ENCODE measurements around the gene UCHL1. TPM values are rescaled to one million over a fixed set of nuclear protein-coding genes. Genes with fewer than 3 reads are reported as not detected.

UCHL1 gene
- polyA plus RNA-seq, 2 of the 4 experiments (the other 2 are of a cell fraction) = 953 to 1,819 TPM

DNA sequence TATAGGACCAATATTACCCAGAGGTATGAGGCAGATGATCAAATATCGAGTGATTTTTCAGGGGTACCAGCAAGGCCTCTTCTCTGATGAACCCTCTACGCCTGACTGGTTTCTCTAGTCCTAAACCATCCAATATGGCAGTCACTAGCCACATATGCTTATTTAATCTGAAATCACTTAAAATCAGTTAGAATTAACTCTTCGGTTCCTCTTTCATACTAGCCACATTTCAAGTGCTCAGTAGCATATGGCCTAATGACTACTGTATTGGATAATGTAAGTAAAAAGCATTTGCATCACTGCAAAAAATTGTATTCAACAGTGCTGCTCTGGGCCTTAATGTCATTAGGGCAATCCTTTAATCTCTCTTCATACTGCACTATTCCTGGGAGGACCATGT, 38.0 kb upstream of the UCHL1 start (continued):
- TF ChIP-seq, protein P1, sequence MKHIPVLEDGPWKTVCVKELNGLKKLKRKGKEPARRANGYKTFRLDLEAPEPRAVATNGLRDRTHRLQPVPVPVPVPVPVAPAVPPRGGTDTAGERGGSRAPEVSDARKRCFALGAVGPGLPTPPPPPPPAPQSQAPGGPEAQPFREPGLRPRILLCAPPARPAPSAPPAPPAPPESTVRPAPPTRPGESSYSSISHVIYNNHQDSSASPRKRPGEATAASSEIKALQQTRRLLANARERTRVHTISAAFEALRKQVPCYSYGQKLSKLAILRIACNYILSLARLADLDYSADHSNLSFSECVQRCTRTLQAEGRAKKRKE (CRISPR knock-in tag; IDR thresholded peaks at IDR 0.05; ENCODE audit: low read depth) = no peak
- TF ChIP-seq CBX2 (IDR thresholded peaks at IDR 0.05; ENCODE audit: borderline replicate concordance, low read depth) (no peak), HDAC2 (IDR thresholded peaks at IDR 0.05) (no peak), FOXS1 (CRISPR knock-in tag; IDR thresholded peaks at IDR 0.05) (no peak), FOSL2 (IDR thresholded peaks at IDR 0.05) (no peak), FOSL2 (CRISPR knock-in tag; IDR thresholded peaks at IDR 0.05) (no peak), RFX5 (IDR thresholded peaks at IDR 0.05) (no peak)

DNA sequence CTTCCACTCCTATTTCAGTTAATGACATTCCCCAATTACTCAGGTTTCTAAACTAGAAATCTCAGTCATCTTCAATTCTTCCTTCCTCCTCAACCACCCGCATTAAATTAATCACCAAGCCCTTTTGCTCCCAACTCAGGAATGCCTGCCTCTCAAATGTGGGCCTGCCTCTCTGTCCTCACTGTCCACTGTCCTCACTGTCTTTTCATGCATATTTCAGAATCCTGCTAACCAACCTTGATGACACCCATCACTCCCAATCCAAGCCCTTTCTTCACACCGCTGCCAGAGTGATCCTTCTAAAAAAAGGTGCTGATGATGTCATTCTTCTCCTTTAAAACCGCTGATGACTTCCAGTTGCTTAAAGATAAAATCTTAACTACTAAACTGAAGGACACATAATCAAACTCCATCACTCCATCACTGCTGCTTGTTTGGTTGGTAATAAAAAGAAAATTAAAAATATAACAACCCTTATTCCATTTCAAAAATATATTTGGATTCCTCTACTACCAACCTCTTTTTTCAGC, 37.2 kb upstream of the UCHL1 start:
- no peak for FAIRE-seq
- CTCF ChIA-PET = interaction anchor here (1.3 to 9.8 kb wide), 2 partner anchors 291 to 442 kb away, joined by 4 to 135 read pairs; no protein-coding TSS in a partner anchor
- TF ChIP-seq, protein P2, sequence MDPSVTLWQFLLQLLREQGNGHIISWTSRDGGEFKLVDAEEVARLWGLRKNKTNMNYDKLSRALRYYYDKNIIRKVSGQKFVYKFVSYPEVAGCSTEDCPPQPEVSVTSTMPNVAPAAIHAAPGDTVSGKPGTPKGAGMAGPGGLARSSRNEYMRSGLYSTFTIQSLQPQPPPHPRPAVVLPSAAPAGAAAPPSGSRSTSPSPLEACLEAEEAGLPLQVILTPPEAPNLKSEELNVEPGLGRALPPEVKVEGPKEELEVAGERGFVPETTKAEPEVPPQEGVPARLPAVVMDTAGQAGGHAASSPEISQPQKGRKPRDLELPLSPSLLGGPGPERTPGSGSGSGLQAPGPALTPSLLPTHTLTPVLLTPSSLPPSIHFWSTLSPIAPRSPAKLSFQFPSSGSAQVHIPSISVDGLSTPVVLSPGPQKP (IDR thresholded peaks at IDR 0.05; ENCODE audit: low read depth, low read length) = no peak
- TF ChIP-seq NPAS2 (CRISPR knock-in tag; IDR thresholded peaks at IDR 0.05; ENCODE audit: borderline replicate concordance) (no peak), FOSB (CRISPR knock-in tag; IDR thresholded peaks at IDR 0.05) (no peak), KDM5A (IDR thresholded peaks at IDR 0.05) (no peak), RARB (CRISPR knock-in tag; IDR thresholded peaks at IDR 0.05) (no peak), EP300 (IDR thresholded peaks at IDR 0.05) (no peak), HOXB5 (CRISPR knock-in tag; IDR thresholded peaks at IDR 0.05) (no peak), MAFK (IDR thresholded peaks at IDR 0.05; ENCODE audit: partially characterized antibody) (no peak), EHMT2 (IDR thresholded peaks at IDR 0.05; ENCODE audit: low read depth) (no peak), CEBPB (IDR thresholded peaks at IDR 0.05) (no peak), RCOR1 (IDR thresholded peaks at IDR 0.05; ENCODE audit: low read depth, low read length) (no peak), SMC3 (IDR thresholded peaks at IDR 0.05) (no peak), KDM1A (IDR thresholded peaks at IDR 0.05; ENCODE audit: low read depth) (no peak), HOXA7 (CRISPR knock-in tag; IDR thresholded peaks at IDR 0.05) (no peak), MAZ (IDR thresholded peaks at IDR 0.05; ENCODE audit: borderline replicate concordance, low read depth, low read length) (no peak), SREBF2 (IDR thresholded peaks at IDR 0.05) (no peak), BHLHE40 (IDR thresholded peaks at IDR 0.05; ENCODE audit: low read depth, low read length) (no peak)
- TF ChIP-seq, protein P3, sequence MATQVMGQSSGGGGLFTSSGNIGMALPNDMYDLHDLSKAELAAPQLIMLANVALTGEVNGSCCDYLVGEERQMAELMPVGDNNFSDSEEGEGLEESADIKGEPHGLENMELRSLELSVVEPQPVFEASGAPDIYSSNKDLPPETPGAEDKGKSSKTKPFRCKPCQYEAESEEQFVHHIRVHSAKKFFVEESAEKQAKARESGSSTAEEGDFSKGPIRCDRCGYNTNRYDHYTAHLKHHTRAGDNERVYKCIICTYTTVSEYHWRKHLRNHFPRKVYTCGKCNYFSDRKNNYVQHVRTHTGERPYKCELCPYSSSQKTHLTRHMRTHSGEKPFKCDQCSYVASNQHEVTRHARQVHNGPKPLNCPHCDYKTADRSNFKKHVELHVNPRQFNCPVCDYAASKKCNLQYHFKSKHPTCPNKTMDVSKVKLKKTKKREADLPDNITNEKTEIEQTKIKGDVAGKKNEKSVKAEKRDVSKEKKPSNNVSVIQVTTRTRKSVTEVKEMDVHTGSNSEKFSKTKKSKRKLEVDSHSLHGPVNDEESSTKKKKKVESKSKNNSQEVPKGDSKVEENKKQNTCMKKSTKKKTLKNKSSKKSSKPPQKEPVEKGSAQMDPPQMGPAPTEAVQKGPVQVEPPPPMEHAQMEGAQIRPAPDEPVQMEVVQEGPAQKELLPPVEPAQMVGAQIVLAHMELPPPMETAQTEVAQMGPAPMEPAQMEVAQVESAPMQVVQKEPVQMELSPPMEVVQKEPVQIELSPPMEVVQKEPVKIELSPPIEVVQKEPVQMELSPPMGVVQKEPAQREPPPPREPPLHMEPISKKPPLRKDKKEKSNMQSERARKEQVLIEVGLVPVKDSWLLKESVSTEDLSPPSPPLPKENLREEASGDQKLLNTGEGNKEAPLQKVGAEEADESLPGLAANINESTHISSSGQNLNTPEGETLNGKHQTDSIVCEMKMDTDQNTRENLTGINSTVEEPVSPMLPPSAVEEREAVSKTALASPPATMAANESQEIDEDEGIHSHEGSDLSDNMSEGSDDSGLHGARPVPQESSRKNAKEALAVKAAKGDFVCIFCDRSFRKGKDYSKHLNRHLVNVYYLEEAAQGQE (IDR thresholded peaks at IDR 0.05) = no peak
- TF ChIP-seq, protein P4, sequence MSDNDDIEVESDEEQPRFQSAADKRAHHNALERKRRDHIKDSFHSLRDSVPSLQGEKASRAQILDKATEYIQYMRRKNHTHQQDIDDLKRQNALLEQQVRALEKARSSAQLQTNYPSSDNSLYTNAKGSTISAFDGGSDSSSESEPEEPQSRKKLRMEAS (IDR thresholded peaks at IDR 0.05) = no peak
- ATAC-seq = no peak
- H3K9me3 ChIP-seq = no peaks in the 10 kb centered on the region
- H3K4me2 ChIP-seq = no peak overlapping the region
- WGBS (ENCODE audit: missing lambda C conversion rate) = 82% methylated on average over 3 of the region's 3 CpGs
- DNase-seq (ENCODE audit: low read depth in 1 of 2, low spot score in 1 of 2) = no peak
- no peak overlapping the region for H3K27ac ChIP-seq
- peaks cover 17% of the 10 kb centered on the region; the same call in 2 of the 3 replicates for H3K4me1 ChIP-seq
- POLR2A ChIA-PET = interaction anchor here (1.7 kb wide), 1 partner anchor 37 kb away, joined by 8 read pairs; the partner anchor contains the start of gene UCHL1
- H3K4me3 ChIP-seq = no peak overlapping the region
